ENCODE measurements around the gene FGFBP1. TPM values are rescaled to one million over a fixed set of nuclear protein-coding genes. Genes with fewer than 3 reads are reported as not detected.

FGFBP1 gene
- total and polyA plus RNA-seq, 9 of the 15 experiments (the other 6 are each of a cell fraction or from before 2014, with no cell fraction given) = not detected

- no peak for TF ChIP-seq MGA (IDR thresholded peaks at IDR 0.05)
- TF ChIP-seq ZBTB2 (IDR thresholded peaks at IDR 0.05) = no peak
- no peak for TF ChIP-seq PTBP1 (IDR thresholded peaks at IDR 0.05; ENCODE audit: low read depth, low read length)
- no peak for TF ChIP-seq FOXK1 (CRISPR knock-in tag; IDR thresholded peaks at IDR 0.05; ENCODE audit: borderline replicate concordance)
- TF ChIP-seq ZNF583 (CRISPR knock-in tag; IDR thresholded peaks at IDR 0.05) = no peak
- no peak for TF ChIP-seq NR2F6 (CRISPR knock-in tag; IDR thresholded peaks at IDR 0.05)
- no peak for TF ChIP-seq ZNF140 (CRISPR knock-in tag; IDR thresholded peaks at IDR 0.05)
- TF ChIP-seq NCOA4 (IDR thresholded peaks at IDR 0.05; ENCODE audit: partially characterized antibody) = no peak
- TF ChIP-seq KAT7 (CRISPR knock-in tag; IDR thresholded peaks at IDR 0.05; ENCODE audit: borderline replicate concordance) = no peak
- no peak for TF ChIP-seq PHTF2 (CRISPR knock-in tag; IDR thresholded peaks at IDR 0.05)
These were observed 2.0 kb downstream of the FGFBP1 start (continued) for GRCh38 chr4:15936495-15936894.
